SK-N-SH (cell line): ENCODE measurements around the gene SPAST. TPM values are rescaled to one million over a fixed set of nuclear protein-coding genes. Genes with fewer than 3 reads are reported as not detected.
"Not testable (repeated sequence)": the region's sequence is repeated elsewhere in the genome, so short reads cannot be mapped to it uniquely, and the experiment has no call there.

Experiments
- CTCF ChIA-PET: fragments of 300-600, 350-600 bp; formaldehyde crosslinking; extraction: SDS; loops from one replicate; lab custom pipeline; 2021; lab: Yijun Ruan, JAX
- POLR2A ChIA-PET: fragments of 350-600 bp; sonication (Branson Sonifier 250); formaldehyde crosslinking; extraction: SDS; loops from one replicate; lab custom pipeline; 2020; ENCODE audit warnings: antibody characterized with exemption, inconsistent platforms; lab: Yijun Ruan, JAX
- DNase-seq: peaks from one replicate; pipeline ENCODE4 v3.0.0; 2012
- H2AFZ ChIP-seq: fragments of 200-600 bp; sonication (generic); 2 replicates; pipeline ENCODE4 v1.8.1; 2016; ENCODE audit warnings: antibody characterized with exemption, mild to moderate bottlenecking, low read depth
- H3F3A ChIP-seq: fragments of 200-600 bp; sonication (generic); replicated peaks from 2 replicates; pipeline ENCODE3; 2016; ENCODE audit warnings: antibody characterized with exemption, mild to moderate bottlenecking; ENCODE audit not compliant: insufficient read depth
- H3K27ac ChIP-seq, 2 experiments: fragments of 200-500 bp in 1 of 2; fragments of 200-600 bp in 1 of 2; sonication (Bioruptor generic) in 1 of 2; sonication (generic), shearing (Covaris generic) in 1 of 2; 2 replicates each; pipeline versions ENCODE4 v1.5.1 to v1.6.1; 2014 to 2016; ENCODE audit warnings: low read depth in 2 of 2, inconsistent platforms in 1 of 2, low read length in 1 of 2, mild to moderate bottlenecking in 1 of 2, mixed read lengths in 1 of 2
- H3K27me3 ChIP-seq: fragments of 200-600 bp; sonication (generic), shearing (Covaris generic); 2 replicates; pipeline ENCODE4 v1.6.1; 2016; ENCODE audit warnings: mixed run types; ENCODE audit not compliant: insufficient read depth
- H3K36me3 ChIP-seq, 2 experiments: fragments of 200-500 bp in 1 of 2; fragments of 200-600 bp in 1 of 2; sonication (Bioruptor generic) in 1 of 2; sonication (generic) in 1 of 2; replicated peaks in 1 of 2; 2 replicates each; pipeline versions ENCODE3 to v1.5.1; 2014 to 2016; ENCODE audit warnings: low read length in 1 of 2, mild to moderate bottlenecking in 1 of 2; ENCODE audit not compliant: insufficient read depth in 2 of 2, control insufficient read depth in 1 of 2
- H3K4me1 ChIP-seq, 2 experiments: fragments of 200-500 bp in 1 of 2; fragments of 200-600 bp in 1 of 2; sonication (Bioruptor generic) in 1 of 2; sonication (generic), shearing (Covaris generic) in 1 of 2; 2 replicates each; pipeline versions ENCODE4 v1.5.1 to v1.6.1; 2014 to 2016; ENCODE audit warnings: low read depth in 1 of 2, low read length in 1 of 2, mixed run types in 1 of 2; ENCODE audit not compliant: insufficient read depth in 2 of 2, control insufficient read depth in 1 of 2
- H3K4me2 ChIP-seq: fragments of 200-600 bp; sonication (generic), shearing (Covaris generic); 2 replicates; pipeline ENCODE4 v1.6.1; 2017; ENCODE audit warnings: mixed run types
- H3K4me3 ChIP-seq, 2 experiments: fragments of 200-500 bp in 1 of 2; fragments of 200-600 bp in 1 of 2; sonication (Bioruptor generic) in 1 of 2; sonication (generic), shearing (Covaris generic) in 1 of 2; 2 replicates each; pipeline versions ENCODE4 v1.5.1 to v1.8.1; 2014 to 2016; ENCODE audit warnings: low read depth in 2 of 2, inconsistent platforms in 1 of 2, low read length in 1 of 2, mild to moderate bottlenecking in 1 of 2, mixed read lengths in 1 of 2, moderate library complexity in 1 of 2
- H3K79me2 ChIP-seq: fragments of 200-600 bp; sonication (generic); 2 replicates; pipeline ENCODE4 v1.8.1; 2017; ENCODE audit warnings: mild to moderate bottlenecking; ENCODE audit not compliant: insufficient read depth
- H3K9ac ChIP-seq: fragments of 200-600 bp; sonication (generic); 2 replicates; pipeline ENCODE4 v1.6.1; 2017; ENCODE audit warnings: mixed run types
- H3K9me2 ChIP-seq: fragments of 200-600 bp; sonication (generic); 2 replicates; pipeline ENCODE4 v1.6.1; 2017; ENCODE audit warnings: mixed run types
- H3K9me3 ChIP-seq: fragments of 200-600 bp; sonication (generic); 2 replicates; pipeline ENCODE4 v1.6.1; 2017; ENCODE audit warnings: mixed run types, mild to moderate bottlenecking, moderate library complexity
- H4K20me1 ChIP-seq: fragments of 200-600 bp; sonication (generic); 2 replicates; pipeline ENCODE4 v1.6.1; 2017; ENCODE audit warnings: mild to moderate bottlenecking, mixed run types; ENCODE audit not compliant: insufficient read depth
- JUND ChIP-seq: IDR thresholded peaks from 2 replicates; pipeline ENCODE4 v1.4.0; 2012
- NFIC ChIP-seq: IDR thresholded peaks from 2 replicates; pipeline ENCODE4 v1.4.0; 2012; ENCODE audit warnings: borderline replicate concordance
- NRF1 ChIP-seq: IDR thresholded peaks from 2 replicates; pipeline ENCODE4 v1.6.1; 2012; ENCODE audit warnings: low read depth, mild to moderate bottlenecking, low read length
- TAF1 ChIP-seq: IDR thresholded peaks from 2 replicates; pipeline ENCODE4 v1.6.1; 2012; ENCODE audit warnings: low read depth, mild to moderate bottlenecking, low read length, moderate library complexity, borderline replicate concordance
- TCF12 ChIP-seq: IDR thresholded peaks from 2 replicates; pipeline ENCODE4 v1.4.0; 2012
- WGBS: methylation state at CpG from one replicate; pipeline ENCODE4 v1.1.6; 2017; ENCODE audit warnings: low lambda C conversion rate; 5-methylcytosine and 5-hydroxymethylcytosine counted together
- polyA plus RNA-seq, 3 experiments: library from polyadenylated mRNA; depleted of rRNA; stranded (reverse); fragments of >200 nt; gene quantifications; 2 replicates each; pipeline ENCODE4 v1.2.3, GENCODE V29; 2012
- TF ChIP-seq, protein P1 (sequence below): fragments of 200-600 bp; sonication (generic); IDR thresholded peaks from 2 replicates; pipeline ENCODE4 v1.6.1; 2017; ENCODE audit warnings: antibody characterized with exemption, mild to moderate bottlenecking, moderate library complexity
- TF ChIP-seq, protein P2 (sequence below): IDR thresholded peaks from 2 replicates; pipeline ENCODE4 v1.4.0; 2012; ENCODE audit warnings: low read depth, borderline replicate concordance

SPAST gene
- polyA plus RNA-seq, 1 of the 3 experiments (the other 2 are of a cell fraction) = 6.1 TPM

DNA sequence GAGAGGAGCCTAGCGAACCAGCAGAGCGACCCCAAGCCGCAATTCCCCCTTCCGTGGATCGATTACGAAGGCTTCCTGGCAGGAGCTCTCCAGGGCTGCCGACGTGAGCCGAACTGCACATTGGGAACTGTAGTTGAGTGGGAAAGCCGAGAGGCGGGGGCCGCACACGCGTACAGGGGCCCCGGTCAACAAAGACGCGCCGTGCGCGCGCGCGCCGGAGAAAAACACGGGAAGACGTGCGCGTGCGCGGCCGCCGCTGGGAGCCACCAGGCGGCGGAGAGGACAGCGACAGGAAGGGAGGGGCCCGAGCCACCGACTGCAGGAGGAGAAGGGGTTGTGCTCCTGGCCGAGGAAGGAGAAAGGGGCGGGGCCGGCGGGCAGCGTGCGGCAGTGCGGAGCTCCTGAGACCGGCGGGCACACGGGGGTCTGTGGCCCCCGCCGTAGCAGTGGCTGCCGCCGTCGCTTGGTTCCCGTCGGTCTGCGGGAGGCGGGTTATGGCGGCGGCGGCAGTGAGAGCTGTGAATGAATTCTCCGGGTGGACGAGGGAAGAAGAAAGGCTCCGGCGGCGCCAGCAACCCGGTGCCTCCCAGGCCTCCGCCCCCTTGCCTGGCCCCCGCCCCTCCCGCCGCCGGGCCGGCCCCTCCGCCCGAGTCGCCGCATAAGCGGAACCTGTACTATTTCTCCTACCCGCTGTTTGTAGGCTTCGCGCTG lies at the start of gene SPAST (continued):
- TF ChIP-seq, protein P1, sequence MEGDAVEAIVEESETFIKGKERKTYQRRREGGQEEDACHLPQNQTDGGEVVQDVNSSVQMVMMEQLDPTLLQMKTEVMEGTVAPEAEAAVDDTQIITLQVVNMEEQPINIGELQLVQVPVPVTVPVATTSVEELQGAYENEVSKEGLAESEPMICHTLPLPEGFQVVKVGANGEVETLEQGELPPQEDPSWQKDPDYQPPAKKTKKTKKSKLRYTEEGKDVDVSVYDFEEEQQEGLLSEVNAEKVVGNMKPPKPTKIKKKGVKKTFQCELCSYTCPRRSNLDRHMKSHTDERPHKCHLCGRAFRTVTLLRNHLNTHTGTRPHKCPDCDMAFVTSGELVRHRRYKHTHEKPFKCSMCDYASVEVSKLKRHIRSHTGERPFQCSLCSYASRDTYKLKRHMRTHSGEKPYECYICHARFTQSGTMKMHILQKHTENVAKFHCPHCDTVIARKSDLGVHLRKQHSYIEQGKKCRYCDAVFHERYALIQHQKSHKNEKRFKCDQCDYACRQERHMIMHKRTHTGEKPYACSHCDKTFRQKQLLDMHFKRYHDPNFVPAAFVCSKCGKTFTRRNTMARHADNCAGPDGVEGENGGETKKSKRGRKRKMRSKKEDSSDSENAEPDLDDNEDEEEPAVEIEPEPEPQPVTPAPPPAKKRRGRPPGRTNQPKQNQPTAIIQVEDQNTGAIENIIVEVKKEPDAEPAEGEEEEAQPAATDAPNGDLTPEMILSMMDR = peak; percentile 45
- TF ChIP-seq JUND (no peak), TCF12 (no peak; the same call in 1 of the 2 replicates), NRF1 (peak; percentile 95), TAF1 (peak; percentile 70), NFIC (peak; percentile 49; the same call in 1 of the 2 replicates)
- TF ChIP-seq, protein P2, sequence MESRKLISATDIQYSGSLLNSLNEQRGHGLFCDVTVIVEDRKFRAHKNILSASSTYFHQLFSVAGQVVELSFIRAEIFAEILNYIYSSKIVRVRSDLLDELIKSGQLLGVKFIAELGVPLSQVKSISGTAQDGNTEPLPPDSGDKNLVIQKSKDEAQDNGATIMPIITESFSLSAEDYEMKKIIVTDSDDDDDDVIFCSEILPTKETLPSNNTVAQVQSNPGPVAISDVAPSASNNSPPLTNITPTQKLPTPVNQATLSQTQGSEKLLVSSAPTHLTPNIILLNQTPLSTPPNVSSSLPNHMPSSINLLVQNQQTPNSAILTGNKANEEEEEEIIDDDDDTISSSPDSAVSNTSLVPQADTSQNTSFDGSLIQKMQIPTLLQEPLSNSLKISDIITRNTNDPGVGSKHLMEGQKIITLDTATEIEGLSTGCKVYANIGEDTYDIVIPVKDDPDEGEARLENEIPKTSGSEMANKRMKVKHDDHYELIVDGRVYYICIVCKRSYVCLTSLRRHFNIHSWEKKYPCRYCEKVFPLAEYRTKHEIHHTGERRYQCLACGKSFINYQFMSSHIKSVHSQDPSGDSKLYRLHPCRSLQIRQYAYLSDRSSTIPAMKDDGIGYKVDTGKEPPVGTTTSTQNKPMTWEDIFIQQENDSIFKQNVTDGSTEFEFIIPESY = no peak
- TF ChIP-seq, all 33 proteins: peak for 15

DNA sequence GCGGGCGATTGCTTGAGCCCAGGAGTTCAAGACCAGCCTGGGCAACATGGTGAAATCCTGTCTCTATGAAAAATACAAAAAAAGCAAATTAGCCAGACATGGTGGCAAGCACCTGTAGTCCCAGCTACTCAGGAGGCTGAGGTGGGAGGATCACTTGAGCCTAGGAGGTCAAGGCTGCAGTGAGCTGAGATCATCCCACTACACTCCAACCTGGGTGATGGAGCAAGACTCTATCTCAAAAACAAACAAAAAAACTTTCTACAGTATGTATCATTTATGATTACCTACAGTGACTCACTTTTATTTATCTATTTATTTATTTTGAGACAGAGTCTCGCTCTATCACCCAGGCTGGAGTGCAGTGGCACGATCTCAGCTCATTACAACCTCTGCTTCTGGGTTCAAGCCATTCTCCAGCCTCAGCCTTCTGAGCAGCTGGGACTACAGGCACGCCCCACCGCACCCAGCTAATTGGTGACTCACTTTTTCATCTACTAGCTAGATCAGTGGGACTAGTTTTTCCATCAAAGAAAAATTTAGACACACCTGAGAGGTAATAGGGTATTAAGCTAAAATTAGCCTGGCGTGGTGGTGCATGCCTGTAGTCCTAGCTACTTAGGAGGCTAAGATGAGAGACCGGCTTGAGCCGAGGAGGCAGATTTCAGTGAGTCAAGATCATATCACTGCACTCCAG lies 44.4 kb upstream of the SPAST start:
- DNase-seq, H4K20me1 ChIP-seq, H3K9me3 ChIP-seq, H3F3A ChIP-seq, H3K79me2 ChIP-seq, H3K27ac ChIP-seq, H3K4me1 ChIP-seq, H2AFZ ChIP-seq, H3K4me2 ChIP-seq, H3K27me3 ChIP-seq, H3K9ac ChIP-seq, CTCF ChIA-PET, H3K4me3 ChIP-seq, H3K9me2 ChIP-seq: not testable (repeated sequence)
- H3K36me3 ChIP-seq = peaks cover 12 to 20% of the 10 kb centered on the region in 2 experiments
- WGBS = 89% methylated on average over 9 of the region's 9 CpGs
- POLR2A ChIA-PET = interaction anchor here (0.9 kb wide), 1 partner anchor 147 kb away, joined by 4 read pairs; the partner anchor contains the start of gene SLC30A6

DNA sequence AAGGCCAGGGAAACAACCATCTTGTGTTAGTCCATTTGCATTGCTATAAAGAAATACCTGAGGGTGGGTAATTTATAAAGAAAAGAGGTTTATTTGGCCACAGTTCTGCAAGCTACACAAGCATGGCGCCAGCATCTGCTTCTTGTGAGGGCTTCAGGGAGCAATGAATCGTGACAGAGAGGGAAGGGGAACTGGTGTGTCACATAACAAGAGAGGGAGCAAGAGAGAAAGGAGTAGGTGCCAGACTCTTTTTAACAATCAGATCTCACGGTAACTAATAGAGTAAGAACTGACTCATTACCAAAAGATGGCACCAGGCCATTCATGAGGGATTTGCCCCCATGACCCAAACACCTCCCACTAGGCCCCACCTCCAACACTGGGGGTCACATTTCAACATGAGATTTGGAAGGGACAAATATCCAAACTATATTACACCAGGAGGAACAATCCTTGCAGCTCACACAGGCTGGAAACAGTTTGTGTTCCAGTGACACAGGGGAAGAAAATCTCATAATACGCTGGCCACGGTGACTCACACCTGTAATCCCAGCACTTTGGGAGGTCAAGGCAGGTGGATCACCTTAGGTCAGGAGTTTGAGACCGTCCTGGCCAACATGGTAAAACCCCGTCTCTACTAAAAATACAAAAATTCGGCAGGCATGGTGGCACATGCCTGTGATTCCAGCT lies 29.0 kb upstream of the SPAST start:
- H4K20me1 ChIP-seq, H3K9me3 ChIP-seq, H3K4me3 ChIP-seq, H3F3A ChIP-seq, POLR2A ChIA-PET, H2AFZ ChIP-seq, H3K9me2 ChIP-seq, H3K4me2 ChIP-seq, H3K27me3 ChIP-seq, H3K4me1 ChIP-seq, CTCF ChIA-PET, H3K9ac ChIP-seq, DNase-seq: not testable (repeated sequence)
- Histone ChIP-seq H3K79me2 (peaks cover 87% of the 10 kb centered on the region), H3K36me3 (peaks cover 0 to 46% of the 10 kb centered on the region in 2 experiments), H3K27ac (peak overlapping the region in 1 of 2 experiments; percentile 7; a peak in 1 of 4 replicates)
- peak; percentile 26; the same call in 1 of the 2 replicates for TF ChIP-seq TCF12
- 87% methylated on average over 8 of the region's 8 CpGs for WGBS
